Activated CD8-positive, alpha-beta memory T cell treated with anti-CD3 and anti-CD28 coated beads for 24 hours (primary cell): ENCODE results near the gene FREM3.

Source experiments
- DNase-seq: peaks from one replicate; pipeline ENCODE4 v3.0.0-alpha.2; 2020

The FREM3 gene

DNA sequence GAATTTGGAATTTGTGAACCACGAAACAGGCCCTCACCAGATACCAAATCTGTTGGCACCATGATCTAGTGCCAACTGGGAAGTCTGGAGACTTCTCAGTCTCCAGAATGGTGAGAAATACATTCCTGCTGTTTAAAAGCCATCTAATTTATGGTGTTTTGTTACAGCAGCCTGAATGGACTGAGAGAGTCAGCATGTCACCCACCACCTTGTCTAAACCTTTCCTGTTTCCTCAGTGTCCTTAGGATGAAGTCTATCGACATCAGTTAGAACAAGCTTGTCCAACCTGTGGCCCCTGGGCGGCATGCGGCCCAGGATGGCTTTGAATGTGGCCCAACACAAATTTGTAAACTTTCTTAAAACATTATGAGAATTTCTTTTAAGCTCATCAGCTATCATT, 42.1 kb downstream of the FREM3 start:
- DNase-seq, result no peak

DNA sequence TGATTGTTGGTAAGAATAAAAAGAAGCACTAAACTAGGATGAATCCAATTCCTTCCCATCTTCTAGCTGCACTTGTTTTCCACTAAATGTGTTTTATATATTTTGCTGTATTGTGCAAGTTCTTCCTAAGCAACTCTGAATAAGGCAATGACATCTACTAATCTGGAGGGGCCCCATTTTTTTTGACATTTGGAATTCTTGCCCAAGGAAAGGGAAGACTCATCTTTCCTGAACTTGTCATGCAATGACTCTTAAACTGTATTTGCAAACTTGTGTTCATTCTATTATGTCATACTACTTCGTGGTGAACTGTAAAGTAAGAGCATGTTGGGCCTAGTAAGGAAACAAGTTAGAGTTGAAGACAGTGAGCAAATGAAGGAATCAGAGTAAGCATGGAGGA, 45.9 kb downstream of the FREM3 start:
- no peak for DNase-seq

DNA sequence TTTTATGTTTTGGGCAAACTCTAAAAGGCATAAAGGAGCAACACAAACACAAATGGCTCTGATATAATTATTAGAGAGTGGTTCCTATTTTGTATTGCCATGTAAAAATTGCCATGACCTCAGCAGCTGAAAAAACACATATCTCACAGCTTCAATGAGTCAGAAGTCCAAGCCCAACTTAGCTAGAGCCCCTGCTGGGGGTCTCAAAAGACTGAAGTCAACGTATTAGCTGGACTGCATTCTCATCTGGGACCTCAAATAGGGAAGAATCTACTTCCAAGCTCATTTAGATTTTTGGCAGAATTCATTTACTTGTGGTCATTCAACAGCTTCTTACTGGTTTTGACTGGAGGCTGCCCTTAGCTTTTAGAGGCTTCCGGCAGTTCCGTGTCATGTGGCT, 47.4 kb downstream of the FREM3 start:
- DNase-seq, result no peak

GRCh38 chr4:143643399-143643798, 57.1 kb downstream of the FREM3 start:
- DNase-seq, result no peak

DNA sequence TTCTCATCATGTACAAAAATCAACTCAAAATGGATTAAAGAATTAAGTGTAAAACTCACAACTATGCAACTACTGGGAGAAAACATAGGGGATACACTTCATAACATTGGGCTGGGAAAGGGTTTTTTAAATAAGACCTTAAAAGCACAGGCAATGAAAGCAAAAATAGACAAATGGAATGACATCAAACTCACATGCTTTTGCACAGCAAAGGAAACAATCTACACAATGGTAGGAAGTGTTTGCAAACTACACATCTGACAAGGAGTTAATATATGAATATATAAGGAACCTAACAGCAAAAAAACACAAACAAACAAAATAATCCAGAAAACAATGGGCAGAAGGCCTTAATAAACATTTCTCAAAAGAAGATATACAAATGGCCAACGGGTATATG, 57.9 kb downstream of the FREM3 start:
- DNase-seq, result no peak

DNA sequence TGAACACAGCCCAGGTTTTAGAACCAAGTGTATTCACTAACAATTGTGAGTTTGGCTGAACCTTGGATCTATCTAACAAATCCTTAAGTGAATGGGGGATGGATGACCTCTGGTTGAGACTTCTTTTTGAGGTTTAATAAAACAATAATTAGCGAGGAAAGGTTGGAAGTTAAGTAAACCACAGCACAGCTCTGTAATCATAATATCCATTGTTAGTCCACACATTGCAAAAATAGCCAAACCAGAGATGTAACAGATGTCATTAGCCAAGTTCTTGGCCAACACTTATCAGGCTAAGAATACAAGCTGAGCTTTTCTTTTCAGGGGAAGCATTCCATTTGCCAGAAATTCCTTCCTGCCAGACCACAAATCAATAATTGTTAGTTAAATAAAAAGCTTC, 59.1 kb downstream of the FREM3 start:
- DNase-seq, result no peak

DNA sequence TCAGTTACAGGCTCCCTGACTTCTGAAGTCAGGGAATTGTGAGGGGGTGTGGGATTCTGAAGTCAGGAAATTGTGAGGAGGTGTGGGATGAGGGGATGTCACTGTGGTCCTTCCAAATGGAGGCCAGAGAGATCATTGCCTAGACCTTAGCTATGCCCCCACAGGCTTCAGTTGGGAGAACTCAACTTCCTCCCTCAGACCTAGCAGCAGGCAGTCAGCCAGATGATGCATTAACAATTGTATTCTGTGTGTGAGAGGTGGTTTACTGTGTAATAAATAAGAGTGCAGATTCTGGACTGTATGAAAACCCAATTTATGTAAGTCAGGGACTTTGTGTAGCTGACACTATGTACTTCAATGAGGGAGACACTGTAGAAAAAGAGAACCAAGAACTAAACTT, 65.7 kb downstream of the FREM3 start:
- DNase-seq, result no peak

DNA sequence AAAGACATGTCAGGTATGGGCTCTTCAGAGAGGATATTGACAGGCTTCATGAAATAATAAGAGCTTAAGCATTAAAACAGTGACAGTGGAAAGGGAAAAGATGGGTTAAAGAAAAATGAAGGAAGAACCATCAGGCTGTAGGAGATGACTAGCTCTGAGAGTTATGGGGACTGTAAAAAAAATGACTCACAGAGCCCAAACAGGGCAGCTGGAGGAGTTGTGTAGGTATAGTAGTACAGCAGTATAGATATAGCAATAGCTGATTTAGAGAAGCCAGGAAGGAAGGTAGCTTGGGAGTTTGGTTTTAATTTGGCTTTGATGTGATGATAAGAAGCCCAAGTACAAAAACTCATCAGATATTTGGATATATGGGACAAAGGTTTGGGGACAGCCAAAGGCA, 66.6 kb downstream of the FREM3 start:
- DNase-seq, result no peak

DNA sequence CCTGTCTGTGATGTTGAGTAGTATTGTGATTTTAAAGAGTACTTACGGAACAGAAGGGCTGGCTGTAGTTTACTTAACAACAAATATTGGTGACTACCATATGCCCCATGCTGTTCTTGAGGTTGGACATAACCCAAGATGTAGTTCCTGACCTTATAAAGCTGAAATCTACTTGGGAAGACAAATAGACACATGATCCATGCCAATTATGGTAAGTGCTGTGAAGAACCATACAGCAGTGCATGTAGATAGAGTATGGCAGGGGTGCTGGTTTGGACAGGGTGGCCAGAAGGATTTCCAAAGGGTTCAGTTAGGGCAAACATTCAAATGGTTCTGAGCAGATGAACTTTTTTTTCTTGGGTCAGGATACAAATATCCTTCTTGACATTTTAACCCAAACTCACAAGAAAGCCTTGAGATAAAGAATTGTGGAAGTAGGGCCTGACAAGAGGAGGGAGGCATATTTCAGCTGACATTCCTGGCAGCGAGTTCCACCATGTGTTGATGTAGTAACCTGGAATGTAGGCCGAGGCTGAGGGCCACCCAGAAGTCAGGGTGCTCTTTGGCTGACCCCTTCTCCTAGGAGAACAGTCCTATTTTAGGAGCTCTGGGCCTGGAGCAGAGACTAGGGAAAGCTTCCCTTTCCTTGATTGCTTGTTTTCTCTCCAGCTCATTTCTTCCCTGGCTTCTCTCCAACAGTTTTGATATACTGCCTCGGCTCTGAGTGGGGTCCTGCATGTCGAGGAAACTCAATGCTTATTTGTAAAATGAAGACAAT, 74.2 kb downstream of the FREM3 start:
- DNase-seq, result no peak

- DNase-seq, result no peak
Measured at GRCh38 chr4:143625632-143626031, 74.8 kb downstream of the FREM3 start.

DNA sequence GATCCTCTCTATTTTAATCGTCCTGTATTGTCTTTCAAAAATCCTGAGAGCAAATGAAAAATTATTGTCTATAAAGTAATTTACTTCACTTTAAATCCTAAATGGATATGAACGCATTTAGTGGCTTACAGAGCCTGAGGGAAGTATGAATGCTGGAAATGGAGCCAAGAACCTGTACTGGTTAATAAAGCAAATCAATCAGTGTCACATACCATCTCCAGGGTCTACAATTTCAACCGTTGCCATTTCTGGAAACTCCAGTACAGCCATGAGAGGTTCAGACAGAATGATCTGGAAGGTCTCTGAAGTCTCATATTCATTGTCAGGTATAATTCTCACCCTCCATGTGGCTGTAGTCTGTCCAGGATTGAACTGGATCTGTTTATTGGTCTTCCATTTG, 76.6 kb downstream of the FREM3 start:
- no peak for DNase-seq

DNA sequence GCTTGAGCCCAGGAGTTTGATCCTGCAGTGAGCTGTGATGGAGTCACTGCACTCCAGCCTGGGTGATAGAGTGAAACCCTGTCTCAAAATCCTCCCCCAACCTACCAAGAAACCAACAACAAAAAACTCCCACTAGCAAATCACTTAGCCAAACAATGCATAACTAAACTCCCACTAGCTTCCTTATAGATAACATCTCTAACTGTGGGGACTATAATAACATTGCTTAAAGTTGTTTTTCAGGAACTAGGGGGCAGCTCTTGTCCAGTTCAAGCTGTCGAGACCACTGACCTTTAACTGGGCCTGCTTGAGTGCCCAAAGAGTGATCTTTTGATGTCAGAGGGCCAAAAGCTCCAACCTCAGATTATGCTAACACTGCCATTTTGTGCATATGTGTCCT, 81.7 kb downstream of the FREM3 start:
- DNase-seq, result no peak

DNA sequence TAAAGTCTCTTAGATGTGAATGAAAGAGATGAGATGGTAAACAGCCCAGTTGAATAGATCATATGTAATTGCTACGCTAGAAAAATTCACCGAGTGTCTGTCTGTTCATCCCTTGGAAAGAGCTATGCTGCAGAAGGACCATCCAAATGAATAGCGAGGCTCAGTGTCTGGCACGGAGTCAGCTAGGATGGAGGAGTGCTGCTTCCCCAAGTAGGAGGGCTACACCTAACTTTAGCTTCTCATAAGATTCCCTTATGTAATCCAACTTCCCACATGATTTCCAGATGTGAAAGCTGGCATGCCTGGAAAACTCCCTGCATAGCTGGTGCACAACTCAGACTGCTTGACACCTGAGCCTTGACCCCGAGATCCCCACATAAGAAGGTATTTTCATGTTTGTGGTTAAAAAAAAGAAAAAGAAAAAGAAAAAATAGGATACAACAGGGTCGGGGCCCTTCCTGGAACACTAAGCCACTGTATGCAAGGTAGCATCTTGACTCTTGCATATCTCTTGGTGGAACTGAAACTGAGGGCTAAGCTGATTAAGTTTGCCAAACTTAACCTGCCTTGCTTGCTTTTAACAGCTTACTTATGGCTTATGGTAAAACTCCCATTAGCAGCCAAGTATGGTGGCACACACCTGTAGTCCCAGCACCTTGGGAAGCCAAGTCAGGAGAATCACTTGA, 82.3 kb downstream of the FREM3 start:
- no peak for DNase-seq

- no peak for DNase-seq
Measured at GRCh38 chr4:143616771-143617170, 83.7 kb downstream of the FREM3 start.

GRCh38 chr4:143609492-143609891, 91.0 kb downstream of the FREM3 start:
- DNase-seq, result no peak

DNA sequence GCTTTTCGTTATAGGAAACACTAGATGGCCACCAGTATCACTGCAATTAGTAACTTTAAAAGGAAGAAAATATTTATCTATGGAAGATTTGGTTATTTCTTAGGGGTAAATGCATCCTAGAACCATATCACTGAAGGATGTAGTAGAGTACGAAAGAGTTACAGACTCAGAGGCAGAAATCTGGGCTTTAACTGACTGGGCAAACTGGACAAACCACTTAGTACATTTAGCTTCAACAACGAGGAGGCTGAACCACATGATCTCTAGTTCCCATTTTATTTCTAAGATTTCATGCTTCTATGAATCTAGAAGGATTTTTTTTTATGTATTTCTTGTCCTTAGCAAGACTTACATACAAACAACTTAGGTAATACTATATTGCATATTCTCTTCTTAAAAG, 94.0 kb downstream of the FREM3 start:
- DNase-seq, result no peak

- DNase-seq, result no peak
Measured at GRCh38 chr4:143599827-143600226, 100.6 kb downstream of the FREM3 start.

- no peak for DNase-seq
Measured at GRCh38 chr4:143598816-143599215, 101.7 kb downstream of the FREM3 start.

DNA sequence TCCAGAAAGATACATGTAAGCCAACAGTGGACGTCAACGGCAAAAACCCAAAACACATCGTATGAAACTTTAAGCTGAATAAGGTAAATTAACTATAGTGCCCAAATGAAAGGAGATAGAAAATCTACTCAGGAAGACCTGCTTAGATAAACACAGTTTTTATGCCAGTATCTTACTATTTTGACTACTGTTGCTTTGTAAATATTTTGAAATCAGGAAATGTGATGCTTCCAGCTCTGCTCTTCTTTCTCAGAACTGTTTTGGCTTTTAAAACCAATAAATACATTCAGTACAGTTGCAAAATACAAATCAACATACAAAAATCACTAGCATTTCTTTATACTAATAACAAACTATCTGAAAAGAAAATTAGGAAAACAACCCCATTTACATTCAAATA, 103.2 kb downstream of the FREM3 start:
- DNase-seq, result no peak

DNA sequence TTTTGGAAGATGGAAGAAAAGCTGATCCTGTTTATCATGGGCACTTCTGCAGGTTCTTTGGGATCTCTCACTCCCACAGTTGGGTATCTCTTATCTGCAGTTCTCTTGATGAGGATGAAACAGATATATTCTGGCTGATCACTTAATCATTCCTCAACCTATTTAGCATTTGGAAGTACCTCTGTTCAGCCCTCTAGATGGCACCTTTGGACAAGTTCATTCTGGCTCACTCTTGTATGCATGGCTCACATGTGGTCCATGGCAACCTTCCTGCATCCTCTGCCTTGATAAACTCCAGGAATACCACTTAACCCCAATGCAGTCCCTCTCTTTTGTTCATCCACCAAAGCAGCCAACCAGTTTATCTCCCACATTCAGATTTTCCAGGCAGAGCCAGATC, 112.8 kb downstream of the FREM3 start:
- DNase-seq, result no peak

GRCh38 chr4:143586080-143586479, 114.4 kb downstream of the FREM3 start:
- DNase-seq, result no peak

DNA sequence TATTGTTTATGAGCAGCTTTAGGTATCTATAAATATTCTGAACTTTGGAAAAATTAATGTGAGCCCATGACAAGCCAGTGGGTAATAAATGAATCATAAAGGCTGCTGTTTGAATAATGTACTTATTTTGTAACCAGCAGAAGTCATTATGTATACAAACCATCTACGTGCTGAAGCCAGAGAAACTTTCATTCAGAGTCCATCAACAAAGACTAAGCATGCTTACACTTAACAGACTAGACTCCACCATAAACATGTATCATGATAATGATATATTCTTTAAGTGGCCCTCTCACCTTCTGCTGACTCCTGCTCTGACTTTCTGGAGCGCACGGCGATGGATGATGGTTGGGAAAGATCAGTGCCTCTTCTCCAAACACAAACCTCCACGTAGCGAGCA, 114.9 kb downstream of the FREM3 start:
- no peak for DNase-seq

DNA sequence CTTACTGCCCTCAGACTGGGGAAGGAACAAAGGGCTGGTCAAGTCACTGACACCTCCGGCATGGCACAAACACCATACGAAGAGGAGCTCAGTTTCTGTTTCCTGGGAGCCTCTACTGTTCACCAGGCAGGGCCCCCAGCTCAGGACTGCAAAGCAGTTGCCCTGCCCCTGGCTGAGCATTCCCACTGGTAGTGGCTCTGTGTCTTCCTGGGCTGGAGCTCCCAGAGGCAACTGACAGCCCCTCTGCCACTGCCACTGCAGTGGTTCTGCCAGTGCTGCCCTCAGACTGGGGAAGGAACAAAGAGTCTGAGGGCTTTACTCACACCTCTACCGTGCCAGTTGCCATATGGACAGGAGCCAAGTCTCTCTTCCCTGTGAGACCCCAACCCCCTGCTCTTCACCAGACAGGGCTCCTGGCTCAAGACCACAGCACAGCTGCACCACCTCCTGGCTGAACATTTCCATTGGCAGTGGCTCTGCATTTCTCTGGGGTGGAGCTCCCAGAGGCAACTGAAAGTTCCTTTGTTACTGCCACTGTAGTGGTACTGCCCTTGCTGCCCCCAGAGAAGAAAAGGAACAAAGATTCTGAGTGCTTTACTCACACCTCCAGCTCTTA, 119.0 kb downstream of the FREM3 start:
- DNase-seq, result no peak

DNA sequence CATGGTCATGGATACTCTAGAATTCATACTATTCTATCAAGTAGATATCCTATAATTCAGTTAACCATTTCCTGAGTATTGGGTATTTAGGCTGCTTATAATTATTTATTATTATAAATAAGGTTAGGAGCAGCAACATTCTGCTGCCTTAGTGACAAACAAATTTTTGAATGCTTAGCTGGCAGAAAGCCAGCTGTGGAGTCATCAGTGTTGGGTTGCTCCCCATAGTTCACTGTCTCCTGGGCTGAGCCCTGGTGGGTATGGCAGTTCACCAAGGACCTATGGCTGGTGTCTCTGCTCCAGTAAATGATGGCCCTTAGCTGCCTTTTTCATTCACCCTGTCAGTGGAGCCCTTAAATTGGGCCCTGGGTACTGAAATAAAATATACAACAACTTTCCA, 125.1 kb downstream of the FREM3 start:
- no peak for DNase-seq
